ENCODE data around the gene CYP4A22. TPM values are rescaled to one million over a fixed set of nuclear protein-coding genes. Genes with fewer than 3 reads are reported as not detected.
"Not testable (repeated sequence)": the region's sequence is repeated elsewhere in the genome, so short reads cannot be mapped to it uniquely, and the experiment has no call there.

Gene CYP4A22
- polyA plus RNA-seq, 3 donors, result not detected

DNA sequence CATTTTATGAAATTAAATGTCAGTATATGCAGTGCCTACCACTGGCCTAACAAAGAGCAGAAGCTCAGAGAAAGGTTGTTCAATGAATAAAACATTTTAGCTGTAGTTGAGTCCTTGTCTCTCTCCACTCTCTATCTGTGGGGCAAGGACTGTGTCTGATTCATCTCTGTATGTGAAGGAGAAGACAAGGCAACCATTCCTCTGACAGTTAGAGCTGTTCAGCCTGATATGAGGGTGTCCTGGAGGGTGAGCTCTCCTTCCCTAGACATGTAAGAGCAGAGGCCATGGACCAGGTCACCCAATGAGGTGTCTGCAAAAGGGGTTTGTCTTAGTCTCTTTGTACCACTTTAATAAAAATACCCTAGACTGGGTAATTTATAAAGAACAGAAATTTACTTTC is 57.1 kb downstream of the CYP4A22 start:
- H2AFZ ChIP-seq (ENCODE audit: insufficient read depth, low read depth, low read length, poor library complexity, severe bottlenecking), result no peak overlapping the region
- H3K27me3 Mint-ChIP-seq (ENCODE audit: low read depth in 3 of 3), result peaks cover 4 to 11% (median 9%) of the 10 kb centered on the region in 3 donors

GRCh38 chr1:47195981-47196380 is 58.7 kb downstream of the CYP4A22 start:
- H3K4me3 ChIP-seq (replicated peaks in 1 of 3; ENCODE audit: low read depth in 2 of 3, low read length in 3 of 3); H3K9me3 Mint-ChIP-seq; H2AFZ ChIP-seq (ENCODE audit: insufficient read depth, low read depth, low read length, poor library complexity, severe bottlenecking); H3K27ac ChIP-seq (ENCODE audit: low read depth in 1 of 2, low read length in 2 of 2); H3K27ac Mint-ChIP-seq; H3K9me3 ChIP-seq (replicated peaks in 1 of 2; ENCODE audit: control insufficient read depth in 1 of 2, insufficient read depth in 1 of 2, low read length in 2 of 2); H3K27me3 Mint-ChIP-seq (ENCODE audit: low read depth in 3 of 3); H3K4me2 ChIP-seq (replicated peaks; ENCODE audit: extremely low read depth, low read length, poor library complexity, severe bottlenecking); H3K4me3 Mint-ChIP-seq; DNase-seq; intact Hi-C loops (cut with micrococcal nuclease); H3K36me3 ChIP-seq (replicated peaks in 1 of 2; ENCODE audit: control insufficient read depth in 1 of 2, insufficient read depth in 2 of 2, low read length in 2 of 2); H3K4me1 Mint-ChIP-seq; H3K27me3 ChIP-seq (ENCODE audit: control insufficient read depth in 2 of 2, insufficient read depth in 2 of 2, low read length in 2 of 2); H4K20me1 ChIP-seq (ENCODE audit: insufficient read depth, low read length); H3K9ac ChIP-seq (ENCODE audit: insufficient read depth, low read length, poor library complexity, severe bottlenecking); H3K4me1 ChIP-seq (ENCODE audit: control insufficient read depth in 1 of 2, insufficient read depth in 2 of 2, low read length in 2 of 2); H3K36me3 Mint-ChIP-seq; H3K79me2 ChIP-seq (ENCODE audit: insufficient read depth, low read length): not testable (repeated sequence)
- 83% methylated on average over 4 of the region's 9 CpGs for WGBS (ENCODE audit: insufficient coverage)

More for the DNA sequence above, 57.1 kb downstream of the CYP4A22 start:
- Histone ChIP-seq H3K4me3 (replicated peaks in 1 of 3; ENCODE audit: low read depth in 2 of 3, low read length in 3 of 3) (no peak overlapping the region), H4K20me1 (ENCODE audit: insufficient read depth, low read length) (no peaks in the 10 kb centered on the region), H3K9ac (ENCODE audit: insufficient read depth, low read length, poor library complexity, severe bottlenecking) (no peak overlapping the region), H3K27me3 (ENCODE audit: control insufficient read depth in 2 of 2, insufficient read depth in 2 of 2, low read length in 2 of 2) (no peaks in the 10 kb centered on the region), H3K9me3 (replicated peaks in 1 of 2; ENCODE audit: control insufficient read depth in 1 of 2, insufficient read depth in 1 of 2, low read length in 2 of 2) (no peaks in the 10 kb centered on the region), H3K79me2 (ENCODE audit: insufficient read depth, low read length) (no peaks in the 10 kb centered on the region), H3K36me3 (replicated peaks in 1 of 2; ENCODE audit: control insufficient read depth in 1 of 2, insufficient read depth in 2 of 2, low read length in 2 of 2) (no peaks in the 10 kb centered on the region), H3K4me1 (ENCODE audit: control insufficient read depth in 1 of 2, insufficient read depth in 2 of 2, low read length in 2 of 2) (no peaks in the 10 kb centered on the region), H3K27ac (ENCODE audit: low read depth in 1 of 2, low read length in 2 of 2) (no peak overlapping the region), H3K4me2 (replicated peaks; ENCODE audit: extremely low read depth, low read length, poor library complexity, severe bottlenecking) (no peak overlapping the region)
- Mint-ChIP-seq H3K9me3 (peaks cover 0 to 3% (median 0%) of the 10 kb centered on the region in 7 donors), H3K4me1 (peaks cover 6% of the 10 kb centered on the region), H3K27ac (no peak overlapping the region), H3K36me3 (no peaks in the 10 kb centered on the region), H3K4me3 (no peak overlapping the region)
- intact Hi-C loops (cut with micrococcal nuclease), result loop anchor here (5.0 kb wide), 2 partner anchors 68 to 513 kb away; no protein-coding TSS in a partner anchor
- no peak for TF ChIP-seq CTCF (IDR thresholded peaks at IDR 0.05)
- DNase-seq, result no peak

Data from CD14-positive monocyte (primary cell).